ENCODE data around the gene OR6J1. TPM values are rescaled to one million over a fixed set of nuclear protein-coding genes. Genes with fewer than 3 reads are reported as not detected.

The OR6J1 gene
- total RNA-seq, 4 donors from 2014 or later = not detected

DNA sequence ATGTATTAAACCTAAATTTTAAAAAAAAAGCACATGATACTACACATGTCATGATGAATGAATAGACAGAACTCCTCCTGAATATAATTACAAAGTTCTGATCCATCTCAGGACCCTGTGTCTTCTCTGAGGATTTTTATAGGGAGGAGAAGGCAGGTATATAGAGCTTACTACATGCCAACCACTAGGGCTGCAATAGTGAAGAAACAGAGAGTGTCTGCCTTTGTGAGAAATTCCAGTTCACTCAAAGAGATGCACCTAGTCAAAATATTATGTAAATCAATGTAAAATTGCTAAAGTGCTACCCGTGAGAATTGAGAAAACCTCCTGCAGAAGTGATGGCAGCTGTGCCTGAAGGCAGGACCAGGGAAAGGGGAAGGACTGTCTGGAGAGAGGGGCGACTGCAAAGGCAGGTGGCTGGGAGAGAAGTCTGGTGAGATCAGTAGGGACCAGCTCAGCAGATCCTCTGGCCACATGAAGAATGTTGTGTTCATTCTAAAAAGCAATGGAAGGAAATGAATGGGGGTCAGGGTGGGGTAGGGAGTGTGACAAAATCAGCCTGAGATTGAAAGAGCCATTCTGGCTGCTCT is 31.0 kb downstream of the OR6J1 start:
- no peak for DNase-seq (ENCODE audit: low spot score in 2 of 2)
- 50 to 63% methylated on average over 2 of the region's 2 CpGs for WGBS, 2 donors
- no peak overlapping the region for H3K4me3 ChIP-seq (ENCODE audit: low read depth, poor library complexity, severe bottlenecking)
- intact Hi-C loops (cut with DNase I; ENCODE audit: low total_unique reads) = no loop called here
- TF ChIP-seq POLR2A (IDR thresholded peaks at IDR 0.05) = no peak
- TF ChIP-seq, protein P1, sequence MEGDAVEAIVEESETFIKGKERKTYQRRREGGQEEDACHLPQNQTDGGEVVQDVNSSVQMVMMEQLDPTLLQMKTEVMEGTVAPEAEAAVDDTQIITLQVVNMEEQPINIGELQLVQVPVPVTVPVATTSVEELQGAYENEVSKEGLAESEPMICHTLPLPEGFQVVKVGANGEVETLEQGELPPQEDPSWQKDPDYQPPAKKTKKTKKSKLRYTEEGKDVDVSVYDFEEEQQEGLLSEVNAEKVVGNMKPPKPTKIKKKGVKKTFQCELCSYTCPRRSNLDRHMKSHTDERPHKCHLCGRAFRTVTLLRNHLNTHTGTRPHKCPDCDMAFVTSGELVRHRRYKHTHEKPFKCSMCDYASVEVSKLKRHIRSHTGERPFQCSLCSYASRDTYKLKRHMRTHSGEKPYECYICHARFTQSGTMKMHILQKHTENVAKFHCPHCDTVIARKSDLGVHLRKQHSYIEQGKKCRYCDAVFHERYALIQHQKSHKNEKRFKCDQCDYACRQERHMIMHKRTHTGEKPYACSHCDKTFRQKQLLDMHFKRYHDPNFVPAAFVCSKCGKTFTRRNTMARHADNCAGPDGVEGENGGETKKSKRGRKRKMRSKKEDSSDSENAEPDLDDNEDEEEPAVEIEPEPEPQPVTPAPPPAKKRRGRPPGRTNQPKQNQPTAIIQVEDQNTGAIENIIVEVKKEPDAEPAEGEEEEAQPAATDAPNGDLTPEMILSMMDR (IDR thresholded peaks at IDR 0.05) = no peak

DNA sequence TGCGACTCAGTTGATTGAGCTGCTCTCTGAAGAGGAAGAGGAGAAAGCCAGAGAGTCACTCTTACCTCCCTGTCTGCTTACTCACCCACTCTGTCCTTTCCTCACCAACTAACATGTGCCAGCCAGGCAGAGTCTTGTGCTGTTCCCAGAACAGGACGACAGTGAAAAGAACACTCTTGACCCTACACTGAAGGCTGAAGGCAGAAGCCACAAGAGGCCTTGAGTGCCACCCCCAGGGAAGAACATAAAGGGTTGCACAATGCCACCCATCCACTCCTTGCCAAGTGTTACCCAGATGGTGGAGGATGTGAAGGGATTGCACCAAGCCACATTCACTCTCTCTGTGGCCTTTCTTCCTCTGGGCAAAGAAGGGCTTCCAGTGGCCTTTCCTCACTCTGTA is 33.2 kb downstream of the OR6J1 start:
- intact Hi-C loops (cut with DNase I; ENCODE audit: low total_unique reads) = no loop called here
- DNase-seq (ENCODE audit: low spot score in 2 of 2) = no peak
- H3K4me3 ChIP-seq (ENCODE audit: low read depth, poor library complexity, severe bottlenecking) = no peak overlapping the region
- 95 to 100% methylated on average over 2 of the region's 2 CpGs for WGBS, 2 donors
- TF ChIP-seq, protein P1 (IDR thresholded peaks at IDR 0.05) = no peak
- TF ChIP-seq POLR2A (IDR thresholded peaks at IDR 0.05) = no peak

DNA sequence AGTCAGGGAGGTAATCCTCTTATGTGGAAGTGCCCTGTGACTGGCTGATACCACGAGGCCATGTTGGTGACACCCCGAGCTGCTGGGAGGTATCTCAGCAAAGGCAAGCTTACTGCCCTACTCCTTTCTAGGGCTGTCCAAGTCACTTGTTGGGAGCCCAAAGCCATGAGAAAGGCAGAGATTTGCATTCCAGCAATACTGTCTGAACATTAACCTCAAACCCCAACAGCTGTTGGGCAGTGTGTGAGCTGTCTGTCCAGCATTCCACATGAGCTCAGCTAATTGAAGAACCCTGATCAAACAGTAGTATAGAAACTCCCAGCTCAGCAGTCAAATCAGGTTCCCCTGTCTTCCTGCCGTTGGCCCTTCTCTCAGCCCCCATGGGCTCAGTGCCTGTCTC is 36.9 kb downstream of the OR6J1 start:
- 89 to 97% methylated on average over 3 of the region's 3 CpGs for WGBS, 2 donors
- TF ChIP-seq, protein P1 (IDR thresholded peaks at IDR 0.05) = no peak
- no peak for TF ChIP-seq POLR2A (IDR thresholded peaks at IDR 0.05)

DNA sequence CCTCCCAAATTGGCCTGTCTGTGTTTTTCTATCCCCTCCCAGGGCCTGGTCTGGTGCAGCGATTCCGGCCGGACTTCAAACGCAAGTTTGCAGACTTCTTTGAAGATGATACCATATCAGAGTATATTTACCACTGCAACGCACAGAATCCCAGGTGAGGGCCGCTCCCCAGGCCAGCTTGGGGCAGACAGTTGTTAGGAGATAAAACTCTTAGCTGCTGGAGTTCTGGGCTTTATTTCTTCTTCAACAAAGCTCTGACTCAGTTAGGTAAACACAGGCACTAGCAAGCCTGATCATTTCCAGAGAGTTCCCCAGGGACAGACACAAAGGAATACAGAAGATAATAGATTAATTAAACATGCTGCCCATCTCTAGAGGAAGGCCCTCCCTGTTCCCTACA is 37.8 kb downstream of the OR6J1 start:
- intact Hi-C loops (cut with DNase I; ENCODE audit: low total_unique reads) = no loop called here
- 94% methylated on average over 6 of the region's 6 CpGs for WGBS, 2 donors
- no peak for DNase-seq (ENCODE audit: low spot score in 2 of 2)
- no peak overlapping the region for H3K4me3 ChIP-seq (ENCODE audit: low read depth, poor library complexity, severe bottlenecking)
- TF ChIP-seq POLR2A (IDR thresholded peaks at IDR 0.05) = no peak
- TF ChIP-seq, protein P1 (IDR thresholded peaks at IDR 0.05) = no peak

More for the DNA sequence above, 36.9 kb downstream of the OR6J1 start:
- DNase-seq (ENCODE audit: low spot score in 2 of 2) = no peak
- intact Hi-C loops (cut with DNase I; ENCODE audit: low total_unique reads) = no loop called here
- H3K4me3 ChIP-seq (ENCODE audit: low read depth, poor library complexity, severe bottlenecking) = no peak overlapping the region

DNA sequence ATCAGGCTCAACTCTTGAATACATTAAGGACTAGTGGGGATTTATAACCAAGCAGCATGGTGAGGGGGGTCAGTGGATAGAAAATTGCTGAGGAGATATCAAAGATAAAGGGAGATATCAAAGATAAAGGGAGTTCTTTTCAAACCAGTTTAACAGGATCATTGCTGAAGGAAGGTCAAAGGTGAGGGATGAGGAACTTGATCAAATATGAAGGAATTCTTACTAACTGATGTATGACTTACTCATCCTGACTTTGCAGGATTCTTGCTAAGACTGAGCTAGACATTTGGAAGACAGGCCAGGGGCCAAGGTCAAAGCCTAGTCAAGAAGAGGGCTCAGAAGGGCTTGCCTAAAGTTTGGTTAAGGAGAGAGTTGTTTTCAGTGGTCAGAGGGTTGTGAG is 41.3 kb downstream of the OR6J1 start:
- no peak for TF ChIP-seq POLR2A (IDR thresholded peaks at IDR 0.05)
- TF ChIP-seq, protein P1 (IDR thresholded peaks at IDR 0.05) = no peak
- no peak overlapping the region for H3K4me3 ChIP-seq (ENCODE audit: low read depth, poor library complexity, severe bottlenecking)
- DNase-seq (ENCODE audit: low spot score in 2 of 2) = no peak
- intact Hi-C loops (cut with DNase I; ENCODE audit: low total_unique reads) = no loop called here

DNA sequence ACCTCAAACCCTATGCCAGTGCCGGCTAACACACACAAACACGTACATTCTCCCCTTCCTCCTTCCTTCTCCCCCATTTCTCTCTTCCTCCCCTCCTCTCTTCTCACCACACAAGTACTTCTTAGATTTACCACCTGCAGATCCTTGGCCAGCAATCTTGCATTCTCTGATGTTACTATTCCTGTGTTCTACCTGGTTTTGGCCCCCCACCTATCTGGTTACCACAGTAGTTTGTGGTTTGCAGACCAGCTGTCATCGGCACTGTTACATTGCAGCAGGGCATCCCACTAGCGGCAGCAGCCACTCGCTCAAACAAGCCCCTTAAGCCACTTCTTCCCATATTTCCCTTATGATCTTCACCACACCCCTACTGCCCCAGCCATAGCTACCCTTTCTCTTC is 42.2 kb downstream of the OR6J1 start:
- no peak for DNase-seq (ENCODE audit: low spot score in 2 of 2)
- WGBS, 2 donors = 81 to 89% methylated on average over 5 of the region's 5 CpGs
- TF ChIP-seq, protein P1 (IDR thresholded peaks at IDR 0.05) = no peak
- no peak for TF ChIP-seq POLR2A (IDR thresholded peaks at IDR 0.05)
- no peak overlapping the region for H3K4me3 ChIP-seq (ENCODE audit: low read depth, poor library complexity, severe bottlenecking)
- intact Hi-C loops (cut with DNase I; ENCODE audit: low total_unique reads) = no loop called here

Measured in lower leg skin (tissue), 4 donors.